NOMO-1 treated with dmso at 0.1 percent for 144 hours (cell line): Measurements from ENCODE around the gene SMIM3.

ENCODE experiments used
- DNase-seq: peaks from one replicate; lab custom pipeline; 2025; ENCODE audit not compliant: unreplicated experiment; lab: John Stamatoyannopoulos, UW

SMIM3 gene

GRCh38 chr5:150765011-150765798 lies 13.4 kb upstream of the SMIM3 start:
- peak; percentile 50 for DNase-seq

GRCh38 chr5:150765799-150766169 lies 12.8 kb upstream of the SMIM3 start:
- peak; percentile 47 for DNase-seq

GRCh38 chr5:150766251-150766650 lies 12.3 kb upstream of the SMIM3 start:
- no peak for DNase-seq

GRCh38 chr5:150771034-150771795 lies 7.3 kb upstream of the SMIM3 start:
- no peak for DNase-seq

GRCh38 chr5:150774145-150774544 lies 4.4 kb upstream of the SMIM3 start:
- no peak for DNase-seq

GRCh38 chr5:150777685-150778084 lies 872 bp upstream of the SMIM3 start:
- no peak for DNase-seq

GRCh38 chr5:150778088-150778516 lies 455 bp upstream of the SMIM3 start:
- DNase-seq = no peak

GRCh38 chr5:150779397-150780186 lies 1.0 kb downstream of the SMIM3 start:
- DNase-seq = no peak

- no peak for DNase-seq
These were observed 1.7 kb downstream of the SMIM3 start for GRCh38 chr5:150780187-150780692.

GRCh38 chr5:150780816-150781221 lies 2.3 kb downstream of the SMIM3 start:
- peak; percentile 24 for DNase-seq

- DNase-seq = no peak
These were observed 3.4 kb downstream of the SMIM3 start for GRCh38 chr5:150781706-150782614.

GRCh38 chr5:150782850-150783249 lies 4.3 kb downstream of the SMIM3 start:
- DNase-seq = no peak

GRCh38 chr5:150783422-150783928 lies 4.9 kb downstream of the SMIM3 start:
- DNase-seq = peak; percentile 94

- DNase-seq = no peak
These were observed 7.4 kb downstream of the SMIM3 start for GRCh38 chr5:150785950-150786349.

GRCh38 chr5:150786876-150787275 lies 8.3 kb downstream of the SMIM3 start:
- no peak for DNase-seq

- no peak for DNase-seq
These were observed 9.1 kb downstream of the SMIM3 start for GRCh38 chr5:150787656-150788055.

GRCh38 chr5:150788977-150789376 lies 10.4 kb downstream of the SMIM3 start:
- DNase-seq = no peak

GRCh38 chr5:150789450-150789849 lies 10.9 kb downstream of the SMIM3 start:
- DNase-seq = no peak

- DNase-seq = peak; percentile 88
These were observed 11.5 kb downstream of the SMIM3 start for GRCh38 chr5:150789943-150790611.

GRCh38 chr5:150791536-150791935 lies 13.0 kb downstream of the SMIM3 start:
- DNase-seq = no peak
